Glutamatergic neuron (in vitro differentiated cells): Measurements from ENCODE around the gene GADD45B. TPM values are rescaled to one million over a fixed set of nuclear protein-coding genes. Genes with fewer than 3 reads are reported as not detected.
"Not testable (repeated sequence)": the region's sequence is repeated elsewhere in the genome, so short reads cannot be mapped to it uniquely, and the experiment has no call there.

Source experiments
- DNase-seq: peaks from one replicate; pipeline ENCODE4 v3.0.0; 2022
- H3K27ac Mint-ChIP-seq: one replicate; pipeline ENCODE4 v1.8.0; 2020; ENCODE audit warnings: mild to moderate bottlenecking, mixed read lengths, inconsistent platforms; ENCODE audit not compliant: unreplicated experiment
- H3K27me3 Mint-ChIP-seq: one replicate; pipeline ENCODE4 v1.8.0; 2020; ENCODE audit warnings: mild to moderate bottlenecking, moderate library complexity, mixed read lengths, inconsistent platforms; ENCODE audit not compliant: unreplicated experiment
- H3K36me3 Mint-ChIP-seq: one replicate; pipeline ENCODE4 v1.8.0; 2020; ENCODE audit warnings: mild to moderate bottlenecking, mixed read lengths, inconsistent platforms; ENCODE audit not compliant: unreplicated experiment
- H3K4me1 Mint-ChIP-seq: one replicate; pipeline ENCODE4 v1.8.0; 2020; ENCODE audit warnings: mild to moderate bottlenecking, low read depth, mixed read lengths, inconsistent platforms; ENCODE audit not compliant: unreplicated experiment
- H3K4me3 Mint-ChIP-seq: one replicate; pipeline ENCODE4 v1.8.0; 2020; ENCODE audit warnings: mild to moderate bottlenecking, mixed read lengths, inconsistent platforms; ENCODE audit not compliant: unreplicated experiment
- H3K9me3 Mint-ChIP-seq: one replicate; pipeline ENCODE4 v1.8.0; 2020; ENCODE audit warnings: mild to moderate bottlenecking, moderate library complexity, mixed read lengths, inconsistent platforms; ENCODE audit not compliant: unreplicated experiment
- CTCF ChIP-seq: fragments of 200-600 bp; sonication (generic); IDR thresholded peaks from one replicate; pipeline ENCODE4 v1.5.0; 2021; ENCODE audit not compliant: partially characterized antibody, unreplicated experiment
- total RNA-seq: library from RNA; stranded (reverse); fragmentation: NEBNext Ultra II Directional; extraction: Animal tissue kit (Norgen Biotek cat#: 25700); gene quantifications from one replicate; pipeline ENCODE4 v1.2.1, GENCODE V29; 2021; ENCODE audit not compliant: unreplicated experiment

GADD45B gene
- total RNA-seq, 1 donor from 2014 or later, result 3.8 TPM

GRCh38 chr19:2516727-2517126 lies 40.8 kb downstream of the GADD45B start:
- no peak overlapping the region for H3K27ac Mint-ChIP-seq
- H3K36me3 Mint-ChIP-seq, result peaks cover 5% of the 10 kb centered on the region
- no peaks in the 10 kb centered on the region for H3K4me1 Mint-ChIP-seq
- H3K4me3 Mint-ChIP-seq, result no peak overlapping the region
- DNase-seq, result no peak
- peaks cover 1% of the 10 kb centered on the region for H3K9me3 Mint-ChIP-seq
- no peak for TF ChIP-seq CTCF
- H3K27me3 Mint-ChIP-seq, result no peaks in the 10 kb centered on the region

GRCh38 chr19:2517881-2518601 lies 42.1 kb downstream of the GADD45B start:
- TF ChIP-seq CTCF, result no peak
- Mint-ChIP-seq H3K27me3 (no peaks in the 10 kb centered on the region), H3K4me3 (no peak overlapping the region), H3K9me3 (peaks cover 1% of the 10 kb centered on the region), H3K27ac (no peak overlapping the region), H3K4me1 (no peaks in the 10 kb centered on the region), H3K36me3 (peaks cover 5% of the 10 kb centered on the region)
- no peak for DNase-seq

GRCh38 chr19:2518856-2519255 lies 42.9 kb downstream of the GADD45B start:
- not testable (repeated sequence) for H3K9me3 Mint-ChIP-seq, H3K36me3 Mint-ChIP-seq, H3K27ac Mint-ChIP-seq, DNase-seq, H3K4me3 Mint-ChIP-seq, H3K27me3 Mint-ChIP-seq, H3K4me1 Mint-ChIP-seq

- Mint-ChIP-seq H3K36me3 (peaks cover 5% of the 10 kb centered on the region), H3K9me3 (peaks cover 1% of the 10 kb centered on the region), H3K27me3 (no peaks in the 10 kb centered on the region), H3K27ac (no peak overlapping the region), H3K4me1 (no peaks in the 10 kb centered on the region), H3K4me3 (no peak overlapping the region)
- no peak for DNase-seq
- no peak for TF ChIP-seq CTCF
Observed at GRCh38 chr19:2519482-2519881, 43.6 kb downstream of the GADD45B start.

- peaks cover 2% of the 10 kb centered on the region for H3K27me3 Mint-ChIP-seq
- H3K27ac Mint-ChIP-seq, result no peak overlapping the region
- TF ChIP-seq CTCF, result no peak
- H3K9me3 Mint-ChIP-seq, result no peaks in the 10 kb centered on the region
- DNase-seq, result no peak
- no peaks in the 10 kb centered on the region for H3K4me1 Mint-ChIP-seq
- no peak overlapping the region for H3K4me3 Mint-ChIP-seq
- H3K36me3 Mint-ChIP-seq, result no peaks in the 10 kb centered on the region
Observed at GRCh38 chr19:2523630-2524311, 47.8 kb downstream of the GADD45B start.
